IPS-NIHi7 (cell line): ENCODE data around the gene RIMBP2.

Source experiments
- DNase-seq: peaks from one replicate; pipeline ENCODE4 v3.0.0; 2012; ENCODE audit warnings: mixed read lengths; ENCODE audit errors: extremely low spot score

Gene RIMBP2

DNA sequence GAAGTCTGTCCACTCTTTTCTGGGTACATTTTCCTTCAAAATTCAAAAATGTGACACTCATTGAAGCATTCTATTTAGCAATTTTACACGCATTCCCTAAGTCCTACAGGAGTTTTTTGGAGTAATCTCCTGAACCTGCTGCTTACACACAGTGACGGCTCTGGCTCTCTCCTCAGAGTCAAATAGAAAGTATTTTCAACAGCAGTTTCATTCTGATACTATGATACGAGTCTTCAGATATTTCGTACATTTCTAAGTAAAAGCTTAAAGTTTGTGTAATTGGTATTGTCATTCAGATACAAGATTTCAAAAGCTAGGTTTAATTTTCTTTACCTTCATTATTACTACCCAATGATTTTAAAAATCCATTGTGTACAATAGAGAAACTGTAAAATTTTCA is 342.0 kb downstream of the RIMBP2 start:
- DNase-seq = no peak

DNA sequence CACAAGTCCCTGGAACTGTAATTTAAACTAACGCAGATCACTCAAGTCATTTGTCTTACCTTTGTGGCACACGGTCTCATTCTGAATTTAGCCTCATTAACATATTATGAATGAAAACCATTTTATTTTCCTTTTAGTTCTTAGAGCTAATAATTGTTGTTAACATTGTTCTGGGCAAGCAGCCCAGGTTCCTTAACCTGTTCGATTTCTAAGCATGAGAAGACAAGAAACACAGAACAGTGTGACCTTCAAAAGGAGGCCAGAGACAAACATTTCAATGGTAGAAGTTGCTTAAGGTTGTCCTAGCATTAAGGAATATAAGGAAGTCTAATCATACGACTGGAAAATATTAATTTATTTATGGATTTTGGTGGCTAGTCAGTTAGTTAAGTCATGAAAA is 343.2 kb downstream of the RIMBP2 start:
- no peak for DNase-seq

DNA sequence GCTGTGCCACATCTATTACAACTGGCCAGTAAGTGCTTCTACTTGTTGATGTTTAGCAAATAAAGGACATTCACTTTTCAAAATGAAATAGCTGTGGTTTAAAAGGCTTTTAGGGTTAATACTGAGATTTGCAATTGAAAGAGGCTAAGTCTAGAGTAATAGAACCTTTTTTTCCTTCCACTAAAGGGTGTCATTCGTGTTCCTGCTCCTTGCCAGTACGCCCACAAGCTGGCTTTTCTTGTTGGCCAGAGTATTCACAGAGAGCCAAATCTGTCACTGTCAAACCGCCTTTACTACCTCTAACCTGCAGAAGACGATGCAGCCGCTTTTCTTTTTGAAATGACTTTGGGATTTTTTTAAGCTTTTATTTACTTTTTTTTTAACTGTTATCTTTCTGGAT is 344.8 kb downstream of the RIMBP2 start:
- no peak for DNase-seq

DNA sequence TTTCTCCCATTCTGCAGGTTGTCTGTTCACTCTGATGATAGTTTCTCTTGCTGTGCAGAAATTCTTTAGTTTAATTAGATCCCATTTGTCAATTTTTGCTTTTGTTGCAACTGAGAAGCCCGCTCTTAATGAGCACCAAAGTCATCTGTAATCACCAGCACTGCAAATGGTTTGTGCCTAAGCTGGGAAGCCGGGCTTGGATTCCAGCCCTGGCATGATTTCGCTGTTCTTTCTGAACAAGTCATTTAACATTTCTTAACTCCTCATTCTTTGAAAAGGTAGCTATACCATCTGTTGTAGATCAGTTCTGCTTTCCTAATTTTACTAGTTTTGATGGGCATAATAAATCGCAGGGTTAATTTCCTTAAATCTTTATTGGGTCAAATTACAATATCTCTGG is 346.3 kb downstream of the RIMBP2 start:
- no peak for DNase-seq

DNA sequence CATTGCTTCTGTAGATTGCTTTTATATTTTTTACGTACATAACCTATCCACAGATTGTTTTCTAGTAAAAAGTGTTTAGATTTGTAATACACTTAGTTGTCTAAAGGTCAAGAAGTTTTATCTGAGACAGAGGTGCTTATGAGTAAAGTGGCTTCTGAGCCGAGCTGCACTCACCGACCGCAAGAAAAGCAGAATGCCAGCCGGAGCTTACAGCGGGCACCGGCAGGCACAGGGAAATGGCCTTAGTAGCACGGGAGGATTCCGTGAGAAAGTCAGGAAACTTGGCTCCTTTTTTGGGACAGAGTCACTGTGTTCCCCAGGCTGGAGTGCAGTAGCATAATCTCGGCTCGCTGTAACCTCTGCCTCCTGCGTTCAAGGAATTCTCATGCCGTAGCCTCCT is 348.6 kb downstream of the RIMBP2 start:
- DNase-seq = no peak

DNA sequence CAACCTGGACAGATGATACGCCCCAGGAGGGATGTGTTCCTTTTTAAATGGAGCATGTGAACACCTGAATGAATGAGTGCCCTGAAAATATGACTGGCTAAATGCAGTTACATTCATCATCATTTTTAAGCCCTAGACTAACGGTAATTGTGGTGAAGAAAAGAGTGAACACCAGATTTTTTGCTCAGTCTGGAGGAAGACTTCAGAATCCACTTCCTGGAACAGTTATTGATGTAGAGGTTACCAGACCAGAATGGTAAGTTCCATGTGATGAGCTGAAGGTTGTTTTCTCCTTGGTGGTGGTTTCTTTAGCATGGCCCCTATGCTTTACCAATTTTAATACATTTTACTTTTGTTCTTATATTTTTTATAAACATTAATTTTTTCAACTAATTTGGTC is 349.1 kb downstream of the RIMBP2 start:
- no peak for DNase-seq

DNA sequence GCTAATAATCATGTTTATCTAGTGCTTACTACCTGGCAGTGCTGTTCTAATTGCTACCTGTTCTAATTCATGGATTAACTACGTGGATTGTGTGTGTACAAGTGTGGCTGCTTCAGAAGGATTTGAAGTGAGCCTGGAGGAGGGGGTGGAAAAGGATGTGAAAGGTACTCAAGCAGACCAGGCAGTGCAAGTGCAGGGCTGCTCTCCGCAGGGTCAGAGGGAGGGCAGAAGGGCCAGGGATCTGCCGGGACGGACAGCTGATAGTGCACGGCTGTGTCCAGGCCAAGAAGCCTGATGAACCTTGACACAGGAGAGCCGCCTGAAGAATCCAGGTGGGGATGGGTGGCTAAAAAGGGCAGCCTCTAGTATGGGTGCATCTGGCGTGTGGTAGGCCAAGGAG is 349.9 kb downstream of the RIMBP2 start:
- no peak for DNase-seq

DNA sequence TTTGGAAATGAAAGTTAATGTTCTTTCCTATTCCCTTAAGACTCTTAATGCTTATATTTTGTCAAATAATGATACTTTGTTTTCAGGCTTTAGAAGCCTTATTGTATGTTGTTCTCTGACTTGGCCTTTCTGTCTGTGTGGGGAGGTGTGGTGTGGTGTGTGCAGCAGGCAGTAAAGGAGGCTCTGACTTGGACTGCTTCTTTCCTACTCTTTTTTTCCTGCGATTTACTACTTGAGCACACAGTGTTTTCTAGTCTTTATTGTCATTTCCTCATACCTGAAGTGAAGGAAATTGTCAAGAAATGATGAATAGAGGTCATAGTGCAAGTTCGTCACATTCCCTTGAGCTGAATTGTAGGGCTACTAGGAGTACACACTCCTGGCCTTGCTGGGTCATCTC is 351.5 kb downstream of the RIMBP2 start:
- DNase-seq = no peak

DNA sequence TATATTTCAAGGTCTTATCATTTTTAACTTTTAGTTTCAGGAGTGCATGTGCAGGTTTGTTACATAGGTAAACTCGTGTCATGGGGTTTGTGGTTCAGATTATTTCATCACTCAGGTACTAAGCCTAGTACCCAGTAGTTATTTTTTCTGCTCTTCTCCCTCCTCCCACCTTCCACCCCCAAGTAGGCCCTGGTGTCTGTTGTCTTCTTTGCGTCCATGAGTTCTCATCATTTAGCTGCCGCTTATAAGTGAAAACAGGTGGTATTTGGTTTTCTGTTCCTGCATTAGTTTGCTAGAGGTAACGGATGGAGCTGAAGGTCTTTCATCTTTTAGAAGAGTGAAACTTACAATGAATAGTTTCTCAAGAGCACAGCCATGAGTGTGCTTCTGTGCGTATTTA is 354.0 kb downstream of the RIMBP2 start:
- no peak for DNase-seq

DNA sequence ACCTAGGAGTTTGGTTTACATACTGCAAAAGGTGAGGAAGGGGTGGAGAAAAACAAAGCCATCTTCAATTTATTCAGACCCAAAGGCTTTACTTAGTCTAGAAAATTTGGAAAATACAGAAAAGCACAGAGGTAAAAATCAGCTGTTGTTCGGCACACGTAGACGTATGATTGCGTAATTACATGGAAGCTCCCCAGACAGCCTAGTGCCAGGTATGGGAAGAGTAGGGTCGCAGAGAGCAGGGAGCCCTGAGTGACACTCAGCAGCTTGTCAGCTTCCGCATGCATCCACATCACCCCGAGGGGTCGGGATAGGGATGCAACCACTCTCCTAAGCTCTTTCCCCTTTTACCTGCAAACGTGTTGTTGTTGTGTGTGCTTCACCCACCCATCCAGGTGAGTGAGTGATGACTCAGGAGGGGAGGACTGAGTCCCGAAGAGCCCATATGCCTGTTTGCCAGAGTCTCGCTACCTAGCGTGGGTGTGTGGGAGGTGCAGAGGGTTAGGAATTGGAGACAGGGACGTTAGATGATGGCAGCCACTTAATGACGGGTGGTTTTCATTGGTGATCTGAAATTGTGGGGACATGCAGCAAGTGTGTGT is 358.3 kb downstream of the RIMBP2 start:
- no peak for DNase-seq

DNA sequence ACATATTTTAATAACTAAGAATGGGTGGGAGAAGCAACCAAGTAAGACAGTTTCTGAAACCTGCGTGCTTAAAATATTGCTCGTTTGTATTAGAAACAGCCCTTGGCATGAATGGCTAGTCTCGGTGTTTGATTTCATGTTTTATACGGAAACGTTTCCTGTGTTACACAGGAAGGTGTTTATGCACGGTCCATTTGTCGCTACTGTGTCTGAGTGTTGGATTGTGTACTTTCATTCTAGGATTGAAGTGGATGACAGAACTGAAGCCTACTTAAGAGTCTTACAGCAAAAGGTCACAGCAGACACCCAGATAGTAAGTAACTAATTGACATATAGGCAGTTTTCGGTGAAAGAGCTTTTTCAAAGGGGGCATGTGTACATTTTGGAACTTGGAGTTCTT is 358.9 kb downstream of the RIMBP2 start:
- no peak for DNase-seq

DNA sequence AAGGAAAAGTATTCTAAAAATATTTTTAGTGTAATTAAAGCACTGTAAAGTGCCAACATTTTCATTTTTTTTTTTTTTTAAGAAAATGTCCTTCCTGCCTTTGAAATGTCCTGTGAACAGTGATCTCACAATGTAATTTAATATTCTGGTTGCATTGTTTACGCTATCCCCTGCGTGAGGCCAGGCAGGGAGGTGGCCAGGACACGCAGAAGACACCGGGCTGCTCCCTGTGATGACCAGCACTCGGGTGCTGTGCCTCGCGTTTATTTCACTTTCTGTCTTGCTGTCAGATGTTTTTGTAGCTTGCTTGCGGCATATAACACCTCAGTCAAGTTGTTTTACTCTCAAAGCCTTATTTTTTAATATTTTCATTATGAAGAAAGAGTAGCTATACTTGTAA is 359.9 kb downstream of the RIMBP2 start:
- DNase-seq = no peak

DNA sequence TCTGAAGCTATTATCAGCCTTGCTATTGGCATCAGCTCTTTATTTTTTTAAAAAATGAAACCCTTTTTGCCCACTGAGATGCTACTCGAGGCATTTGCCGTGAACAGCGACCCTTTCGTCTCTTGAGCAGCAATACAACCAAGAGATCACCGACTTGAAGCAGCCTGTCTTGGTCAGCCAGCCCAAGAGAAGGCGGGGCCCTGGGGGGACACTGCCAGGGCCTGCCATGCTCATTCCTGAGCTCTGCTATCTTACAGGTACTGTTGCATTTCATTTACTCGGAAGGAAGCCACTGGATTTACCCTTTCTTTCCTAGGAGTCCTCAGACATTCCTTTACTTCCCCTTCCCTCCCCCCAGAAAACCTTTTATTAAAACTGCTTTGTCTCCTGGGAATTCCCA is 361.7 kb downstream of the RIMBP2 start:
- no peak for DNase-seq

DNA sequence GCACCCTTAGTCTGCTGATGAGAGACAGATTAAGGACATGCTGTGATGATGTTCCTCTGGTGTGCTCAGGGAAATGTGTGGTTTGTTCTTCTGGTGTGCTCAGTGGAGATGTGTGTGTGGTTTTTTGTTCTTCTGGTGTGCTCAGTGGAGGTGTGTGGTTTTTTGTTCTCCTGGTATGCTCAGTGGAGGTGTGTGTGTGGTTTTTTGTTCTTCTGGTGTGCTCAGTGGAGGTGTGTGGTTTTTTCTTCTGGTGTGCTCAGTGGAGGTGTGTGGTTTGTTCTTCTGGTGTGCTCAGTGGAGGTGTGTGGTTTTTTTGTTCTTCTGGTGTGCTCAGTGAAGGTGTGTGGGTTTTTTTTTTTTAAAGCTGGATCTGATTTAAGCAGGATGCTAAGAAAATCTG is 363.0 kb downstream of the RIMBP2 start:
- DNase-seq = no peak

DNA sequence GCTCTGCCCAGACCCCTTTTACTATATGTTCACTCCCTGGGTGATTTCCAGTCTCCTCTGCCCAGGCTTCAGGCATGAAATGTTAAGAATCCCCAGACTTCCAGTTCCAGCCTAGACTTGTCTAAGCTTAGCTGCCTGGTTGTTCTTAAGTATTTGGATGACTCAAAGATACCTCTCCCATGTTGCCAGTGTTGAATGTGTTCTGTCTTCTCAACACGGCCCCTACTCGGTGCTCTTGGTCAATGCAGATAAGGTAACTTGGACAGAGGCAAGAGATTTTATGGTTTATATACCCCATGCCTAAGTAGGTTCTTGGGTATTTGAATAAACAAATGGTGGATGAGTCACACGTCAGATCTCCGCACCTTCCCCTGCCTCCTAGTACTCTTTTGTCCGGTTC is 364.8 kb downstream of the RIMBP2 start:
- no peak for DNase-seq

DNA sequence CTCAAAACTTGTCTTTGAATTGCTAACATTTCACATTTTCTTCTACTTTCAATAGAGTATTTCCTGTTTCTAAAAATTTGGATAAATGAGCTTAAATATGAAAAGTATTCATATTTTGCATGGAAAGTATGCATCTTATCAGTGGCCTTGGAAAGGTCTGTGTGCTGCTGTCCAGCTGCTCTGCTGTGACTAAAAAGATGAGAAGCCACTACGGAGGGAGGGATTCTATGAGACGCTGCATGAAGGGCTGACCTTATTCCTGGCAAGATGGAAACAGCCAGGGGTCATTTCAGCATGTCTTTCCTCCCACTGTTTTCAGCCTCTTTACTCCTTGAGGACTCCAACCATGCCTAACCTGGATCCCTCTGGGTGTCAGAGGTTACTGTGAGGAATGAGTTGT is 365.4 kb downstream of the RIMBP2 start:
- DNase-seq = no peak

DNA sequence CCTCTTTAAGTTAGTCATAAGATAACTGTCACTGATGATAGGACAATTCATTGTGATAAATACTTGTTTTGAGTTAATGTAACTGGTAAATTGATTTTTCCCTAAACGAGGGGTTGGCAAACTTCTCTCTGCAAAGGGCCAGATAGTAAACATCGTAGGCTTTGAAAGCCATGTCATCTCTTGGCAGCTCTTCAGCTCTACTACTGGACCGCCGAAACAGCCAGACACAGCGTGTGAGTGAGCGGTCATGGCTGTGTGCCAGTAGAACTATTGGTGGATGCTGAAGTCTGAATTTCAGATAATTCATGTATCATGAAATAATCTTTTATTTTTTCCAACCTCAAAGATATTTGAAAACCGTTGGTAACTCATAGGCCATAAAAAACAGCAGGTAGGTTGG is 368.5 kb downstream of the RIMBP2 start:
- DNase-seq = no peak
